ENCODE data around the gene BRPF1.

BRPF1 gene

GRCh38 chr3:9700536-9700935 lies 31.0 kb upstream of the BRPF1 start:
- no peaks in the 10 kb centered on the region for H3K4me1 ChIP-seq
- DNase-seq: no peak
- H3K27me3 ChIP-seq: no peaks in the 10 kb centered on the region
- TF ChIP-seq CTCF (IDR thresholded peaks at IDR 0.05; ENCODE audit: low read depth, low read length): no peak
- no peak overlapping the region for H3K4me3 ChIP-seq (ENCODE audit: low read depth, low read length)
- H3K36me3 ChIP-seq: no peaks in the 10 kb centered on the region
- no peaks in the 10 kb centered on the region for H3K9me3 ChIP-seq

- Histone ChIP-seq H3K9me3 (no peaks in the 10 kb centered on the region), H3K36me3 (no peaks in the 10 kb centered on the region), H3K27me3 (no peaks in the 10 kb centered on the region), H3K4me3 (ENCODE audit: low read depth, low read length) (no peak overlapping the region), H3K4me1 (no peaks in the 10 kb centered on the region)
- no peak for DNase-seq
- no peak for TF ChIP-seq CTCF (IDR thresholded peaks at IDR 0.05; ENCODE audit: low read depth, low read length)
Observed at GRCh38 chr3:9701006-9701405, 30.5 kb upstream of the BRPF1 start.

GRCh38 chr3:9701711-9702110 lies 29.8 kb upstream of the BRPF1 start:
- TF ChIP-seq CTCF (IDR thresholded peaks at IDR 0.05; ENCODE audit: low read depth, low read length): no peak
- no peak for DNase-seq
- Histone ChIP-seq H3K4me3 (ENCODE audit: low read depth, low read length) (no peak overlapping the region), H3K4me1 (no peaks in the 10 kb centered on the region), H3K36me3 (no peaks in the 10 kb centered on the region), H3K9me3 (no peaks in the 10 kb centered on the region), H3K27me3 (no peaks in the 10 kb centered on the region)

GRCh38 chr3:9703240-9703639 lies 28.3 kb upstream of the BRPF1 start:
- no peaks in the 10 kb centered on the region for H3K4me1 ChIP-seq
- H3K9me3 ChIP-seq: no peaks in the 10 kb centered on the region
- H3K4me3 ChIP-seq (ENCODE audit: low read depth, low read length): peak overlapping the region; percentile 14; the same call in 1 of the 2 replicates
- no peaks in the 10 kb centered on the region for H3K27me3 ChIP-seq
- no peaks in the 10 kb centered on the region for H3K36me3 ChIP-seq
- no peak for DNase-seq
- no peak for TF ChIP-seq CTCF (IDR thresholded peaks at IDR 0.05; ENCODE audit: low read depth, low read length)

GRCh38 chr3:9703736-9704346 lies 27.7 kb upstream of the BRPF1 start, which contains the start of gene CPNE9:
CPNE9 (plus strand) TSS chr3:9703833; CDS start chr3:9703997, 164 bp downstream.
- Histone ChIP-seq H3K4me1 (no peaks in the 10 kb centered on the region), H3K27me3 (no peaks in the 10 kb centered on the region), H3K4me3 (ENCODE audit: low read depth, low read length) (peak within 1 kb of the TSS; percentile 57), H3K36me3 (no peaks in the 10 kb centered on the region), H3K9me3 (no peaks in the 10 kb centered on the region)
- TF ChIP-seq CTCF (IDR thresholded peaks at IDR 0.05; ENCODE audit: low read depth, low read length): no peak
- DNase-seq: peak; percentile 44
